Bronchial epithelial cell (primary cell): ENCODE results near the gene MGAT4B. TPM values are rescaled to one million over a fixed set of nuclear protein-coding genes. Genes with fewer than 3 reads are reported as not detected.

Experiments used
- DNase-seq: peaks from one replicate; pipeline ENCODE4 v3.0.0-alpha.2; 2010; ENCODE audit warnings: low read depth
- FAIRE-seq: peaks from 2 replicates; lab custom pipeline; 2011; peaks lifted over from hg19 to GRCh38; lab: Jason Lieb, UNC
- H3K27me3 ChIP-seq: 2 replicates; pipeline ENCODE4 v1.5.1; 2011; ENCODE audit warnings: low read length; ENCODE audit not compliant: control insufficient read depth, insufficient read depth
- H3K36me3 ChIP-seq: 2 replicates; pipeline ENCODE4 v1.5.1; 2011; ENCODE audit warnings: low read length; ENCODE audit not compliant: control insufficient read depth, insufficient read depth
- H3K4me3 ChIP-seq: 2 replicates; pipeline ENCODE4 v1.5.1; 2011; ENCODE audit warnings: mild to moderate bottlenecking, low read depth, low read length, control low read depth
- total RNA-seq: library from RNA; depleted of rRNA; stranded (reverse); fragments of >200 nt; gene quantifications from 2 replicates; pipeline ENCODE4 v1.2.1, GENCODE V29; 2014
- TF ChIP-seq, protein P1 (sequence below): IDR thresholded peaks from 2 replicates; pipeline ENCODE4 v1.5.1; 2011; ENCODE audit warnings: mild to moderate bottlenecking, moderate library complexity, low read length, control low read depth, inconsistent platforms; ENCODE audit not compliant: insufficient read depth, severe bottlenecking

The MGAT4B gene
- total RNA-seq, 1 donor from 2014 or later = 151 TPM

DNA sequence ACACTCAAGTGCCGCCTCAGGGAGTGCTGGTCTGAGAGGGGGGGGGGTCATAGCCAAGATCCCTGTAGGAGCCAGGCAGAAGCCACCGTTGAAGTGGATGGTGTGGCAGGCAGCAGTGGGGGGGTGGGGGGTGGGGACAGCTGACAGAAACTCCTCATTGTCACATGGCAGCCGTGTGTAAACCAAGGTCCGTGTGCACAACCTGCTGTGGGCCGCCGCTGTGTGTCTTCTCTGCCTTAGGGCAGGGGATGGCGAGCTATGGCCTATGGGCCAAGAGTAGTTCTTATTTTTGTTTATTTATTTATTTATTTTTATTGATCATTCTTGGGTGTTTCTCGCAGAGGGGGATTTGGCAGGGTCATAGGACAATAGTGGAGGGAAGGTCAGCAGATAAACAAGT lies 27.5 kb upstream of the MGAT4B start:
- FAIRE-seq = no peak
- peaks cover 47% of the 10 kb centered on the region for H3K36me3 ChIP-seq
- TF ChIP-seq, protein P1, sequence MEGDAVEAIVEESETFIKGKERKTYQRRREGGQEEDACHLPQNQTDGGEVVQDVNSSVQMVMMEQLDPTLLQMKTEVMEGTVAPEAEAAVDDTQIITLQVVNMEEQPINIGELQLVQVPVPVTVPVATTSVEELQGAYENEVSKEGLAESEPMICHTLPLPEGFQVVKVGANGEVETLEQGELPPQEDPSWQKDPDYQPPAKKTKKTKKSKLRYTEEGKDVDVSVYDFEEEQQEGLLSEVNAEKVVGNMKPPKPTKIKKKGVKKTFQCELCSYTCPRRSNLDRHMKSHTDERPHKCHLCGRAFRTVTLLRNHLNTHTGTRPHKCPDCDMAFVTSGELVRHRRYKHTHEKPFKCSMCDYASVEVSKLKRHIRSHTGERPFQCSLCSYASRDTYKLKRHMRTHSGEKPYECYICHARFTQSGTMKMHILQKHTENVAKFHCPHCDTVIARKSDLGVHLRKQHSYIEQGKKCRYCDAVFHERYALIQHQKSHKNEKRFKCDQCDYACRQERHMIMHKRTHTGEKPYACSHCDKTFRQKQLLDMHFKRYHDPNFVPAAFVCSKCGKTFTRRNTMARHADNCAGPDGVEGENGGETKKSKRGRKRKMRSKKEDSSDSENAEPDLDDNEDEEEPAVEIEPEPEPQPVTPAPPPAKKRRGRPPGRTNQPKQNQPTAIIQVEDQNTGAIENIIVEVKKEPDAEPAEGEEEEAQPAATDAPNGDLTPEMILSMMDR = no peak

DNA sequence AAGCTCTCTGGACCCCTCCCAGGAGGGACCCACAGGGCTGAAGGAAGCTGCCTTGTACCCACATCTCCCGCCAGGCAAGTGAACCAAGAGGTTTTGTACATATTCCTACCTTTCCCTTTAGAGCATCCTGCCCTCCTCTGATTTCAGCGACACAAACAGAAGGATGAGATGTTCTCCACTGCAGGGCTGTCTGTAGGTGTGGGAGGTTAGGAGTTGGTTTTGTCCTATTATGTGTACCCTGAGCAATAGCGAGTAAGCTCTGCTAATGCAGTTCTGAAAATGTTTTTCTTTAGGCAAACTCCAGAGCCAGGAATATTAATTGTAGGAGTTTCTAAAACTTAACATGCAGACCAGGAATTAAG lies 27.0 kb upstream of the MGAT4B start:
- Histone ChIP-seq H3K36me3 (peaks cover 51% of the 10 kb centered on the region), H3K4me3 (no peak overlapping the region), H3K27me3 (no peaks in the 10 kb centered on the region)
- TF ChIP-seq, protein P1 = no peak
- FAIRE-seq (no peak), DNase-seq (no peak)

More for the DNA sequence above, 27.5 kb upstream of the MGAT4B start:
- Histone ChIP-seq H3K4me3 (no peak overlapping the region), H3K27me3 (no peaks in the 10 kb centered on the region)
- no peak for DNase-seq

DNA sequence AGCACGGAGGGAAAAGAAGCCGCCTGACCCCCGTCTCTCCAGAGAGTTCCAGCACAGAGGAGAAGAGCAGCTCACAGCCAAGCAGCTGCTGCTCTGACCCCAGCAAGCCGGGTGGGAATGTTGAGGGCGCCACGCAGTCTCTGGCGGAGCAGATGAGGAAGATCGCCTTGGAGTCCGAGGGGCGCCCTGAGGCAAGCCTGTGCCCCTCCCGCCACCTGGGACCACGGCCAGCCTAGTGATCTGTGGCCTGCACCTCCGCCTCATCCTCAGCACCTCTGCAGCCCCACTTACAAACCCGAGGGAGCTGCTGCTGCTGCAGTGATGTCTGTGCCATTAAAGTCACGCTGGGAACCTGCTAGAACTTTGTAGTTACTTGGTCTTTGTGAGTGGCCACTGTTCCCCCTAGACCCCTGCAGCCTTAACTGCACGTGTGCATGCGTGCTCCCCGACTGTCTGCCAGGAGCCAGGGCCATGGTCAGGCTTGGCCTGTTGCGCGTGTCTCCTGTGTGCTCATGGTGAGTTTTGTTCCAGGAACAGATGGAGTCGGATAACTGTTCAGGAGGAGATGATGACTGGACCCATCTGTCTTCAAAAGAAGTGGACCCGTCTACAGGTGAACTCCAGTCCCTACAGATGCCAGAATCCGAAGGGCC lies 26.5 kb upstream of the MGAT4B start:
- DNase-seq = no peak
- H3K36me3 ChIP-seq = peaks cover 52% of the 10 kb centered on the region
- FAIRE-seq = no peak
- H3K4me3 ChIP-seq = no peak overlapping the region
- TF ChIP-seq, protein P1 = no peak
- no peaks in the 10 kb centered on the region for H3K27me3 ChIP-seq

DNA sequence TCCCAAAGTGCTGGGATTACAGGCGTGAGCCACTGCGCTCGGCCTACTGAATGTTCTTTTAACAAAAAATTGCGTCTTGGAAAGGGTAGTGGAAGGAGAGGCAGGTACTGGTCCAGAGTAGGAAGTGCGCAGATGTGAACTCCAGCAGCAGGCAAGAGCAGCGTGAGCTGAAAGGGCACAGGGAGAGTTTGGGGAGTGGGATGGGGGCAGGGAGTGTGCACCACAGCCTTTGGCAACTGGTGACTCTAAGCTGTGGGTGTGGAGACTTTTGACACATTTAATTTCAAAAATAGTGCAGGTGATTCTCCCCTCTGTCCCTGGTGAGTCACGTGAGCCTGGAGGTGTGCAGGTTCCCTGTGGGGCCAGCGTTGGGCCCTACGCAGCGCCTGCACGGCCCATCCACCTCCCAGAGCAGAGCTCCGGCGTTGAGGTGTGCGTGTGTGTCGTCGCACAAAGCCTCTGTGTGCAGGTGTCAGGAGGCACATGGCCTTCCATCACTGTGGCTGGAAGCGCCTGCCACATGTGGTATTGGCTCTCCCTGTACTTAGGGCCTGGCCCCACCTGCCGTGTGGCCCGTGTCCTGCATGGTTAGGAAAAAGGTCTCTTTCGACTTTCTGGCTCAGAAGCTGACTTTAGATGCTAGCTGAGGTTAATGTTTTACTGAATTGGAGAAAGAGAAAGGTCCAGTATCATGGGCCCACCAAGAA lies 25.5 kb upstream of the MGAT4B start:
- TF ChIP-seq, protein P1 = no peak
- Histone ChIP-seq H3K4me3 (no peak overlapping the region), H3K27me3 (no peaks in the 10 kb centered on the region), H3K36me3 (peaks cover 53% of the 10 kb centered on the region)
- DNase-seq (no peak), FAIRE-seq (no peak)

DNA sequence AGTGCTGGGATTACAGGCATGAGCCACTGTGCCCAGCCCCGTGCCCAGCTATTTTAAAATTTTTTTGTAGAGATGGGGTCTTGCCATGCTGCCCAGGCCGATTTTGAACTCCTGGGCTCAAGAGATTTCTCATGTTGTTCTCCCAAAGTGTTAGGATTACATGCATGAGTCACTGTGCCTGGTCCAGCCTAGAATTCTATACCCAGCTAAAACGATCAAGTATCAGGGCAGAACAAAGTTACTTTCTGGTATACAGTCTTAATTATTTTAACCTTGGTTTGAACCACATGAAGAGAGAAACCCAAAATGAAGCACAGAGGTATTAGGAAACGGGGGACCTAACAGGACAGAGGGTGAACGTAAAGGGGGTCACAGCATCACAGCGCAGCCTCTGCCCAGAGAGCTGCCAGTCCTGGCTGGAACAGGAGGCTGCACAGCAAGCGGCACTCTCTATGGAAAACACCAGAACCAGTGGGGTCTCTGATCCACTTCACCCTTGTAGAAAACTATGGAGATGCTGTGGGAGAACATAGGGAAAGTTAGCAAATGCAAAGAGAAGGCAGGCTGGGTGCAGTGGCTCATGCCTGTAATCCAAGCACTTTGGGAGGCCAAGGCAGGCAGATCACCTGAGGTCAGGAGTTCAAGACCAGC lies 24.3 kb upstream of the MGAT4B start:
- TF ChIP-seq, protein P1 = no peak
- Histone ChIP-seq H3K27me3 (no peaks in the 10 kb centered on the region), H3K36me3 (peaks cover 46% of the 10 kb centered on the region), H3K4me3 (no peak overlapping the region)
- FAIRE-seq = no peak
- no peak for DNase-seq
